ENCODE measurements around the gene SON. TPM values are rescaled to one million over a fixed set of nuclear protein-coding genes. Genes with fewer than 3 reads are reported as not detected.

Gene SON
- total RNA-seq, 1 experiment from 2014 or later: 183 TPM

DNA sequence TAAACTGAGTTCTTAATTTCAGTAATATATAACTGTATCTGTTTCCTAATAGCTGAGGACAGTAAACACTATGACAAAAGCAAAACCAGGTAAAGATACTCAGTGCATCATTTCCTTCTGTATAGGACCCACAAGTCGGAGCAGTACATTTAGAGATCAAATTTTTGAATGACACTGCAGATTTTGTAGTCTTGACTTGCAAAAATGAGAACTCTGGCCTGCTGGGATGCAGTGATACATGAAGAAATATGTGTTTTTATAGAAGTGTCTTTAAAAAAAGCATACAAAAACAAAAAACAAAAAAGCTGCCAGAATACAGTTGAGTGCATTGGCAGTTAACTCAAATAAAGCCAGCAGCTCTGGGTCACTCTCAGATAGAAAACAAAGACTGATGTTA lies 19.9 kb upstream of the SON start:
- no TSS peak for BruUV-seq (replicated peaks)
- Histone ChIP-seq H3K4me1 (ENCODE audit: control insufficient read depth, insufficient read depth, low read length) (no peaks in the 10 kb centered on the region), H3K9me3 (ENCODE audit: control insufficient read depth, insufficient read depth, low read depth, low read length) (no peaks in the 10 kb centered on the region), H3K36me3 (ENCODE audit: control insufficient read depth, insufficient read depth, low read length) (peaks cover 26% of the 10 kb centered on the region), H3K27me3 (ENCODE audit: control insufficient read depth, insufficient read depth, low read length) (no peaks in the 10 kb centered on the region), H3K27ac (ENCODE audit: low read length) (no peak overlapping the region), H3K4me3 (ENCODE audit: low read depth in 2 of 2, low read length in 2 of 2) (no peak overlapping the region)
- ATAC-seq (no peak), DNase-seq (ENCODE audit: low read depth, low spot score) (no peak)
- CTCF ChIA-PET: no interaction called here
- TF ChIP-seq CTCF (IDR thresholded peaks at IDR 0.05) (no peak), POLR2AphosphoS5 (IDR thresholded peaks at IDR 0.05; ENCODE audit: low read depth, low read length) (no peak), REST (IDR thresholded peaks at IDR 0.05; ENCODE audit: insufficient read depth in 1 of 2, low read depth in 2 of 2, low read length in 1 of 2) (no peak), SIN3A (IDR thresholded peaks at IDR 0.05; ENCODE audit: borderline replicate concordance, insufficient read depth, low read depth, low read length) (no peak), TCF7L2 (IDR thresholded peaks at IDR 0.05; ENCODE audit: low read depth, low read length) (no peak)
- POLR2A ChIA-PET: no interaction called here
- intact Hi-C loops (cut with micrococcal nuclease; ENCODE audit: unreplicated experiment): no loop called here
- in situ Hi-C loops (cut with HindIII; ENCODE audit: low pct_unique_long_range_greater_than_20kb, low sequenced_read_pairs): no loop called here

DNA sequence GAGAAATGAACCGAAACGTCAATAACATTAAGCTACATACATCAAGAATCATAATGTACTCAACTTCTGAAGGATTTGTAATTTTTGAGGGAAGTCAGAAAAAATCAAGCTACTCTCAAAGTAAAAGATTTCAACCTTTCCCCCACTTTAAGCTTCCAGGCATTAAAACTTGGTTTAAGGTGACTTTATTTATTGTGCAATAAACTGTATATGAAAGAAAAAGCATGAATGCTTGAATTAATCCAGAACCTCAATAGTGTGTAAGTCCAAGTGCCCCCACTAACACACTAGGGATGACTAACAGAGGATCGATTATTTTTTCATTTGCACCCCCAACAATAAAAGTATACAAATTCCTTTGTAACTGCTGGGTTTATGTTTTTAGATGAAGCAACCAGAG lies 11.8 kb upstream of the SON start:
- TF ChIP-seq TCF7L2 (IDR thresholded peaks at IDR 0.05; ENCODE audit: low read depth, low read length) (no peak), POLR2AphosphoS5 (IDR thresholded peaks at IDR 0.05; ENCODE audit: low read depth, low read length) (no peak), REST (IDR thresholded peaks at IDR 0.05; ENCODE audit: insufficient read depth in 1 of 2, low read depth in 2 of 2, low read length in 1 of 2) (no peak), CTCF (IDR thresholded peaks at IDR 0.05) (no peak), SIN3A (IDR thresholded peaks at IDR 0.05; ENCODE audit: borderline replicate concordance, insufficient read depth, low read depth, low read length) (no peak)
- no TSS peak for BruUV-seq (replicated peaks)
- DNase-seq (ENCODE audit: low read depth, low spot score) (no peak), ATAC-seq (no peak)
- POLR2A ChIA-PET: no interaction called here
- CTCF ChIA-PET: interaction anchor here (0.7 kb wide), 1 partner anchor 14 kb away, joined by 5 read pairs; no protein-coding TSS in a partner anchor
- in situ Hi-C loops (cut with HindIII; ENCODE audit: low pct_unique_long_range_greater_than_20kb, low sequenced_read_pairs) (no loop called here), intact Hi-C loops (cut with micrococcal nuclease; ENCODE audit: unreplicated experiment) (no loop called here)
- Histone ChIP-seq H3K9me3 (ENCODE audit: control insufficient read depth, insufficient read depth, low read depth, low read length) (no peaks in the 10 kb centered on the region), H3K27me3 (ENCODE audit: control insufficient read depth, insufficient read depth, low read length) (no peaks in the 10 kb centered on the region), H3K27ac (ENCODE audit: low read length) (no peak overlapping the region), H3K4me3 (ENCODE audit: low read depth in 2 of 2, low read length in 2 of 2) (no peak overlapping the region), H3K36me3 (ENCODE audit: control insufficient read depth, insufficient read depth, low read length) (peaks cover 46% of the 10 kb centered on the region), H3K4me1 (ENCODE audit: control insufficient read depth, insufficient read depth, low read length) (no peaks in the 10 kb centered on the region)
